ENCODE data around the gene ADAMTSL1.

The ADAMTSL1 gene

DNA sequence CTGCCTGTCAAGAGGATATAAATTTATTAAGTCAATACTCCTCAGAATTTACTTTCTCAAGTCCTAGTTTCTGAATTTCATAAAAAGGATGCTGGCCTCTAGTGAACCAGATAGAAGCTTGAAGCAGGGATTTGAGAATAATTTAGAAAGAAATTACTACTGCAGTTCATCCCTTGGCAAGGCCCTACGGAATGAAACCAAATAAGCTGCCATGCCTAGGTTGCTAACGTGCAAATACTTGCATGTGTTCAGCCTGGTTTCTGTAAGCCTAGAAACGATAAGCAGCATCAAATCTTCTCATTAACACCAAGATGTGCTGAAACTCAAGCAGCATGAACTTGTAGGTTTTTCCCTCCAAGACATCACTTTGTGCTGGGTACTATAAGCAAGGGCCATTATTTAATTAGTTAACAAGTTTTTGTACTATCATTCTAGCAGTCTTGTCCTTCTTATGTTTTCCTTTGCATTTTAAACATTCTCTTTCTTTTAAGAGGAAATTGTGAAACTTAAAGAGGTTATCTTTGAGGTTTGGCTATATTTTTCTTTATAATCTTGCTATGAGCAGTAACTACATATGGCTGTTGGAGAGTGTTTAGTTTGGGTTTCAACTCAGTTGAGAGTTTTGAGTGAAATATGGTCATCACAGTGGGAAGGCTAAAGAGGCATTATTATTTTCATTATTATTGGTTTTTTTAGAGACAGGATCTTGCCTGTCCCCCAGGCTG is 71.8 kb downstream of the ADAMTSL1 start:
- no peak for DNase-seq (ENCODE audit: low read depth)
- no peak overlapping the region for H3K4me3 ChIP-seq (ENCODE audit: low read depth, low read length)
- TF ChIP-seq, protein P1, sequence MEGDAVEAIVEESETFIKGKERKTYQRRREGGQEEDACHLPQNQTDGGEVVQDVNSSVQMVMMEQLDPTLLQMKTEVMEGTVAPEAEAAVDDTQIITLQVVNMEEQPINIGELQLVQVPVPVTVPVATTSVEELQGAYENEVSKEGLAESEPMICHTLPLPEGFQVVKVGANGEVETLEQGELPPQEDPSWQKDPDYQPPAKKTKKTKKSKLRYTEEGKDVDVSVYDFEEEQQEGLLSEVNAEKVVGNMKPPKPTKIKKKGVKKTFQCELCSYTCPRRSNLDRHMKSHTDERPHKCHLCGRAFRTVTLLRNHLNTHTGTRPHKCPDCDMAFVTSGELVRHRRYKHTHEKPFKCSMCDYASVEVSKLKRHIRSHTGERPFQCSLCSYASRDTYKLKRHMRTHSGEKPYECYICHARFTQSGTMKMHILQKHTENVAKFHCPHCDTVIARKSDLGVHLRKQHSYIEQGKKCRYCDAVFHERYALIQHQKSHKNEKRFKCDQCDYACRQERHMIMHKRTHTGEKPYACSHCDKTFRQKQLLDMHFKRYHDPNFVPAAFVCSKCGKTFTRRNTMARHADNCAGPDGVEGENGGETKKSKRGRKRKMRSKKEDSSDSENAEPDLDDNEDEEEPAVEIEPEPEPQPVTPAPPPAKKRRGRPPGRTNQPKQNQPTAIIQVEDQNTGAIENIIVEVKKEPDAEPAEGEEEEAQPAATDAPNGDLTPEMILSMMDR (IDR thresholded peaks at IDR 0.05; ENCODE audit: low read depth, low read length, missing control alignments): no peak

DNA sequence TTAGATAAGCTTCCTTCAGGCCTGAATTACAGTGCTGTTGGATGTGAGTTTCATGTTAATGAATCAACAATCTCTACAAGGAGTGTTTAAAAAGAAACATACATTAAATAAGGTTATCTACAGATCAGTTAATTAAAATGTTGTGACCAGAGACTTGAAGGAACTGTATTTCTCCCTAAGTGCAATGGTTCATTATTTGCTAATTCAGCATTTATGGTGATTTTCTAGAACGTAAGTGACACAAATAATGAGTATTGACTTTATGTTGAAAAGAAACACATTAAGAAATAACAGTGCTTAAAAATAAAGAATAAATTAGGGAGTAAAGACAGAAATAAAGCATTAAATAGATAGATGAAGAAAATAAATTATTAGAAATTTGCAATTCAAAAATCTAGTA is 74.5 kb downstream of the ADAMTSL1 start:
- TF ChIP-seq, protein P1 (IDR thresholded peaks at IDR 0.05; ENCODE audit: low read depth, low read length, missing control alignments): no peak
- DNase-seq (ENCODE audit: low read depth): no peak
- H3K4me3 ChIP-seq (ENCODE audit: low read depth, low read length): no peak overlapping the region

DNA sequence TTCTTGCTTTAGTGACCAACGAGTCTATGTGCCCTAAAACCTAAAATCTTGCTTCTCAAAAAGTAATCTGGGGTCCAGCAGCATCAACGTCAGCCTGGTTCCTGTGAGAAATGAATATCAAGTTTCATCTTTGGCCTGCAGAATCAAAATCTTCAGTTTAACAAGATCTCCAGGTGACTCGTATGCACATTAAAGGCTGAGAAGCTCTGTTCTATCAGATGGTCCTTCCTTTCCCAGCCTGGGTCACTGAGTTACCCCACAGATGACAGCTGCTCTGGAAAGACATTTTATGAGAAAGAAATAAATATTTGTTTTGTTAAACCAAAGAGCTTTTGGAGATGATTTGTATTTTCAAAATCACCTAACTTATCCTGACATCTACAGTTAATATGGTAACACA is 75.8 kb downstream of the ADAMTSL1 start:
- no peak for DNase-seq (ENCODE audit: low read depth)
- H3K4me3 ChIP-seq (ENCODE audit: low read depth, low read length): no peak overlapping the region
- TF ChIP-seq, protein P1 (IDR thresholded peaks at IDR 0.05; ENCODE audit: low read depth, low read length, missing control alignments): no peak

DNA sequence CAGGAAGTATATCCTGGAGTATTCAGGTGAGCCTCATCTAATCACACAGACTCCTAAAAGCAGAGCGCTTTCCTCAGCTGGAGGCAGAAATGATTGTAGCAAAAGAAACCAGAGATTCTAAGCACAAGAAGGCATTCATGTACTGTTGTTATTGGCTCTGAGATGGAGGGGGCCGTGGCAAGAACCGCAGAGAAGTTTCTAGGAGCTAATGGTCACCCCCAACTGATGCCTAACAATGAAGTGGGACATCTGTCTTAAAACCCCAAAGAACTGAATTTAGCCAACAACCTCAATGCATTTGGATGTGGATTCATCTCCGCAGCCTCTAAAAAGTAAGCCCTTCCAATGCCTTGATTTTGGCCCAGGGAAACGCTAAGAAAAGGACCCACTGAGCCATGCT is 76.3 kb downstream of the ADAMTSL1 start:
- no peak for DNase-seq (ENCODE audit: low read depth)
- no peak overlapping the region for H3K4me3 ChIP-seq (ENCODE audit: low read depth, low read length)
- TF ChIP-seq, protein P1 (IDR thresholded peaks at IDR 0.05; ENCODE audit: low read depth, low read length, missing control alignments): no peak

DNA sequence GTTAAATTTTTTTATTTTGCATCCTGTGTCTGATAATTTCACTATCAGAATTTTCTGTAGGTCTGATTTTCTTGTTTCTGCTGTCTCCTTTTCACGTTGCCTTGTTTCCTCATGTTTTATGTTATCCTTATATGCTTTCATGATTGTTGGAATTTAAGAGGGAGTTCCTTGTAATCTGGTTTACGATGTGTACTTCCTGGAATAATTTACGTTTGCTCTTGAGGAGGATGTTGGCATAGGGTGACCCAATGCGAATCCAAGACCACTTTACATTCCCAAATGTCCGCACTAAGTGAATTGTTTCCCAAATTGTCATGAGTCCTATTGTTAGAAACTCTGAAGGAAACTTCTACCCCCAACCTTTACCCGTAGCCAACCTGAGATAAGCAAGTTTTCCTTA is 80.3 kb downstream of the ADAMTSL1 start:
- no peak overlapping the region for H3K4me3 ChIP-seq (ENCODE audit: low read depth, low read length)
- no peak for DNase-seq (ENCODE audit: low read depth)
- TF ChIP-seq, protein P1 (IDR thresholded peaks at IDR 0.05; ENCODE audit: low read depth, low read length, missing control alignments): no peak

DNA sequence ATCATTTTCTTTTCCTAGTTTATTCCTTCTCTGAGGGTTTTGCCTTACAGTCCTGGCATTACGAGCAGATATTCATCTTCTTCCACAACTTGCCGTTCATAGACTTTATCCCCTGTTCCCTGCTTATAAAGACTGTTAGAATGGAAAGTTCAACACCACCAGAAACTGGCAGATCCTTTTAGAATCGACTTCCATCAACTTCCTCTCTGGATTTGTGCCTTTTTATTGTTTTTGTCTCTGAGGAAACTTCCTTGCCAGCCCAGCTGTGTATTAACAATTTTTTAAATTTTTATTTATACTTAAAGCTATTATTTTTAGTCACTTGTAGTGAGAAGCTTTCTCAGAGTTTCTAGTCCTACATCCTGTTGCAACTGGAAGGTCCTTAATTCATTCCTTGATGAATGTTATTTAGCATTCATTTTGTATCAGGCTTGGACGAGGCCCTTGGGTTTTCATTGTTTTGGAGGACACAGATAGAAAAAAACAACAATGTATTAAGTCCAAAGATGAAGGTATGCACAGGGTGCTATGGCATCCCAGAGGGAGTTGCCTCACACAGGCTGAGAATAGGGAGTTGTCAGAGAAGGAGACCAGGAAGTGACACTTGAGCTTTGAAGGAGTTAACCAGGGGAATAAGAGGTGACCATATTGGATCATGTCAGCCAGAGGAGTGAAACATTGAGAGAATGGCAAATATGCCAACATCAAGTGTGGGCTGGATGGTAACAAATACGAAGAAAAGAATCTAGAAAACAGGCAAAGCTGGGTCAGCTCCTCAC is 81.3 kb downstream of the ADAMTSL1 start:
- TF ChIP-seq, protein P1 (IDR thresholded peaks at IDR 0.05; ENCODE audit: low read depth, low read length, missing control alignments): no peak
- DNase-seq (ENCODE audit: low read depth): no peak
- H3K4me3 ChIP-seq (ENCODE audit: low read depth, low read length): no peak overlapping the region

All from GM12864 (cell line).